CD4-positive, alpha-beta T cell (primary cell): ENCODE results near the gene ZMYM3. TPM values are rescaled to one million over a fixed set of nuclear protein-coding genes. Genes with fewer than 3 reads are reported as not detected.

Experiments
- ATAC-seq: fragments of 200-7000 bp; cut with Tn5 transposase; one replicate; pipeline ENCODE4 v1.10.0; 2022; ENCODE audit warnings: mild to moderate bottlenecking; ENCODE audit not compliant: poor library complexity
- CTCF ChIA-PET: fragments of 350-600 bp; sonication (Branson Sonifier 250); formaldehyde crosslinking; loops from one replicate; lab custom pipeline; 2021; ENCODE audit warnings: antibody characterized with exemption, inconsistent platforms; lab: Charles Lee
- POLR2A ChIA-PET: fragments of 350-600 bp; sonication (Branson Sonifier 250); formaldehyde crosslinking; loops from one replicate; lab custom pipeline; 2021; ENCODE audit warnings: antibody characterized with exemption, inconsistent platforms; lab: Charles Lee
- DNase-seq, 14 experiments: peaks; one replicate each; pipeline ENCODE4 v3.0.0-alpha.2; 2013 to 2020; ENCODE audit warnings: mixed read lengths in 2 of 14
- H3K27ac ChIP-seq, 2 donors: one replicate each; pipeline versions ENCODE4 v1.5.1 to v1.7.0; 2013; ENCODE audit warnings: low read length in 2 of 2, low read depth in 1 of 2, mild to moderate bottlenecking in 1 of 2
- H3K27me3 ChIP-seq, 2 experiments: 1 replicate in 1 of 2; 2 replicates in 1 of 2; pipeline versions ENCODE4 v1.6.1 to v1.7.0; 2013; ENCODE audit warnings: low read length in 2 of 2, control low read depth in 1 of 2, mild to moderate bottlenecking in 1 of 2, moderate library complexity in 1 of 2; ENCODE audit not compliant: insufficient read depth in 2 of 2, control insufficient read depth in 1 of 2
- H3K36me3 ChIP-seq: one replicate; pipeline ENCODE4 v1.6.1; 2013; ENCODE audit warnings: low read length, control low read depth; ENCODE audit not compliant: insufficient read depth
- H3K4me1 ChIP-seq: one replicate; pipeline ENCODE4 v1.6.1; 2013; ENCODE audit warnings: low read length, control low read depth; ENCODE audit not compliant: insufficient read depth
- H3K4me3 ChIP-seq: one replicate; pipeline ENCODE4 v1.5.1; 2013; ENCODE audit warnings: mild to moderate bottlenecking, low read length, moderate library complexity
- H3K9me3 ChIP-seq, 2 experiments: 1 replicate in 1 of 2; 2 replicates in 1 of 2; pipeline versions ENCODE4 v1.6.1 to v1.7.0; 2013; ENCODE audit warnings: low read length in 2 of 2, mild to moderate bottlenecking in 2 of 2, control low read depth in 1 of 2, moderate library complexity in 1 of 2; ENCODE audit not compliant: control insufficient read depth in 1 of 2, insufficient read depth in 1 of 2
- H3K27ac Mint-ChIP-seq: one replicate; pipeline ENCODE4 v1.8.0; 2020; ENCODE audit warnings: mixed read lengths
- H3K27me3 Mint-ChIP-seq: one replicate; pipeline ENCODE4 v1.8.0; 2021; ENCODE audit warnings: mixed read lengths
- H3K36me3 Mint-ChIP-seq: one replicate; pipeline ENCODE4 v1.8.0; 2021; ENCODE audit warnings: low read depth, mixed read lengths
- H3K4me1 Mint-ChIP-seq: one replicate; pipeline ENCODE4 v1.8.0; 2021; ENCODE audit warnings: low read depth, mixed read lengths
- H3K4me3 Mint-ChIP-seq: one replicate; pipeline ENCODE4 v1.8.0; 2020; ENCODE audit warnings: mild to moderate bottlenecking, mixed read lengths
- H3K9me3 Mint-ChIP-seq: one replicate; pipeline ENCODE4 v1.8.0; 2020; ENCODE audit warnings: mixed read lengths
- intact Hi-C, 2 experiments: fragments of 100-400 bp; cut with DNase I in 1 of 2; cut with micrococcal nuclease in 1 of 2; formaldehyde crosslinking; loops; one replicate each; pipeline versions ENCODE4 v1.15.1 to v1.9.0; 2023 to 2025; cut with DNase I, micrococcal nuclease
- total RNA-seq, 174 experiments: library from RNA in 2 of 174; stranded (reverse) in 2 of 174; gene quantifications; one replicate each; pipeline ENCODE4 v1.2.3 and lab custom pipeline; 2021 to 2026
- TF ChIP-seq, protein P1 (sequence below): fragments of 200-600 bp; IDR thresholded peaks from one replicate; pipeline ENCODE4 v1.8.0; 2022; ENCODE audit warnings: antibody characterized with exemption, mild to moderate bottlenecking

ZMYM3 gene
- total RNA-seq, 2 experiments from 2014 or later: 16.7 to 17.6 TPM

- Mint-ChIP-seq H3K9me3 (no peaks in the 10 kb centered on the region), H3K4me1 (no peaks in the 10 kb centered on the region), H3K36me3 (peaks cover 85% of the 10 kb centered on the region), H3K27ac (no peak overlapping the region), H3K4me3 (no peak overlapping the region), H3K27me3 (no peaks in the 10 kb centered on the region)
- ATAC-seq: no peak
- H3K4me1 ChIP-seq: no peaks in the 10 kb centered on the region
- intact Hi-C loops: no loop called here
- no peak overlapping the region for H3K4me3 ChIP-seq
- DNase-seq: no peak
- no peaks in the 10 kb centered on the region for H3K9me3 ChIP-seq
- peaks cover 70% of the 10 kb centered on the region for H3K36me3 ChIP-seq
- TF ChIP-seq, protein P1, sequence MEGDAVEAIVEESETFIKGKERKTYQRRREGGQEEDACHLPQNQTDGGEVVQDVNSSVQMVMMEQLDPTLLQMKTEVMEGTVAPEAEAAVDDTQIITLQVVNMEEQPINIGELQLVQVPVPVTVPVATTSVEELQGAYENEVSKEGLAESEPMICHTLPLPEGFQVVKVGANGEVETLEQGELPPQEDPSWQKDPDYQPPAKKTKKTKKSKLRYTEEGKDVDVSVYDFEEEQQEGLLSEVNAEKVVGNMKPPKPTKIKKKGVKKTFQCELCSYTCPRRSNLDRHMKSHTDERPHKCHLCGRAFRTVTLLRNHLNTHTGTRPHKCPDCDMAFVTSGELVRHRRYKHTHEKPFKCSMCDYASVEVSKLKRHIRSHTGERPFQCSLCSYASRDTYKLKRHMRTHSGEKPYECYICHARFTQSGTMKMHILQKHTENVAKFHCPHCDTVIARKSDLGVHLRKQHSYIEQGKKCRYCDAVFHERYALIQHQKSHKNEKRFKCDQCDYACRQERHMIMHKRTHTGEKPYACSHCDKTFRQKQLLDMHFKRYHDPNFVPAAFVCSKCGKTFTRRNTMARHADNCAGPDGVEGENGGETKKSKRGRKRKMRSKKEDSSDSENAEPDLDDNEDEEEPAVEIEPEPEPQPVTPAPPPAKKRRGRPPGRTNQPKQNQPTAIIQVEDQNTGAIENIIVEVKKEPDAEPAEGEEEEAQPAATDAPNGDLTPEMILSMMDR: no peak
- no peaks in the 10 kb centered on the region for H3K27me3 ChIP-seq
- CTCF ChIA-PET: no interaction called here
- POLR2A ChIA-PET: interaction anchor here (0.8 kb wide), 1 partner anchor 43 kb away, joined by 3 read pairs; the partner anchor contains the start of gene ZMYM3
- no peak overlapping the region for H3K27ac ChIP-seq
These were observed 42.9 kb upstream of the ZMYM3 start for GRCh38 chrX:71296806-71297205.

DNA sequence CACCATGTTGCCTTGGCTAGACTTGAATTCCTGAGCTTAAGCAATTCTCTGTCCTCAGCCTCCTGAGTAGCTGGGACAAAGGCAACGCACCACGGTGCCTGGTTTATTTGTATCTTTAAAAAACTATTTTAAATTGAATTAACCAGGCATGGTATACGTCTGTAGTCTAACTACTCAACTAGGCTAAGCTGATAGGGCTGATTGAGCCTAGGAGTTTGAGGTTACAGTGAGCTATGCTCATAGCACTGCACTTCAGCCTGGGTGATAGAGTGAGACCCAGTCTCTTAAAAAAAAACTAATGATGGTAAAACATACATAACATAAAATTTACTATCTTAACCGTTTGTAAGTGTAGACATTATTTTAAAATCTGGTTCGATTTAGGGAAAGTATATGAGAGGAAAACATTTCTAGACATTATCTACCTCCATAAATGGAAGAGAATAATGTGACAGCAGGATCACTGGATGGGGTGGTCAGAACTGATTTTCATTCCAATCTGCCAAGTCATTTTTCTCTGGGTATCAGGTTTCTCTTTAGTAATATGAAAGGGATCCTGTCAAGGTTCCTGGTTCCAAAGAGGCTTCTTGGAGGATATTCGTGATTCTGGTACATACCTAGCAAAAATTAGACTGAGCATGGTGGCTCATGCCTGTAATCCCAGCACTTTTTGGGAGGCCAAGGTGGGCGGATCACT is 38.9 kb upstream of the ZMYM3 start:
- no peak overlapping the region for H3K27ac Mint-ChIP-seq
- H3K36me3 Mint-ChIP-seq: peaks cover 68% of the 10 kb centered on the region
- POLR2A ChIA-PET: interaction anchor here (0.7 to 2.2 kb wide), 2 partner anchors 9 to 73 kb away, joined by 4 to 16 read pairs; partner anchors contain the start of genes NONO and TAF1

DNA sequence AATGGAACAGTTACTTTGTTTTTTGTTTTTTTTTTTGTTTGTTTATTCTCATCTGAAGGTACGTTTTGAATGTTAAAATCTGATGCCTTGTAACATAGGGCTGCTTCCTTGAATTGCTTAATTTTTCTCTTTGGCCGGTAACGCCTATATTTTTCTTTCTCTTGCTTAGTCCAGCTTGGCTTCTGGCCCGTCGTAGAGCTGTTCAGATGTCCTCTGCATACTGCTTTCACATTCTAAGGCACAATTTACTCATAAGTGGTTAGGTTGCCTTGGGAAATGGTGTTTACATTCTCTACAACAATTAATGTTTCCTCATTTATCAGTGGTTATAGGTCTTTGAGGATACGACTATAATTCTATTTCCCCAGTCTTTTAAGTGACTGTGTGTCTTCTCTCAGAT is 37.4 kb upstream of the ZMYM3 start:
- ChIA-PET CTCF (no interaction called here), POLR2A (interaction anchor here (0.7 to 2.2 kb wide), 2 partner anchors 8 to 37 kb away, joined by 7 to 16 read pairs; partner anchors contain the start of genes NONO and ZMYM3)
- Histone ChIP-seq H3K4me3 (no peak overlapping the region), H3K27ac (no peak overlapping the region), H3K9me3 (no peaks in the 10 kb centered on the region), H3K4me1 (peaks cover 18% of the 10 kb centered on the region), H3K27me3 (no peaks in the 10 kb centered on the region), H3K36me3 (peaks cover 54% of the 10 kb centered on the region)
- TF ChIP-seq, protein P1: no peak
- no peak overlapping the region for H3K4me3 Mint-ChIP-seq
- ATAC-seq: no peak
- peaks cover 11% of the 10 kb centered on the region for H3K4me1 Mint-ChIP-seq
- intact Hi-C loops: no loop called here
- no peaks in the 10 kb centered on the region for H3K27me3 Mint-ChIP-seq
- H3K27ac Mint-ChIP-seq: no peak overlapping the region
- DNase-seq: no peak
- peaks cover 60% of the 10 kb centered on the region for H3K36me3 Mint-ChIP-seq
- H3K9me3 Mint-ChIP-seq: no peaks in the 10 kb centered on the region

More for the DNA sequence above, 38.9 kb upstream of the ZMYM3 start:
- Histone ChIP-seq H3K36me3 (peaks cover 68% of the 10 kb centered on the region), H3K9me3 (no peaks in the 10 kb centered on the region), H3K27me3 (no peaks in the 10 kb centered on the region), H3K4me3 (no peak overlapping the region), H3K27ac (no peak overlapping the region), H3K4me1 (peaks cover 8% of the 10 kb centered on the region)
- TF ChIP-seq, protein P1: no peak
- DNase-seq (no peak), ATAC-seq (no peak)
- Mint-ChIP-seq H3K4me1 (peaks cover 8% of the 10 kb centered on the region), H3K4me3 (no peak overlapping the region), H3K9me3 (no peaks in the 10 kb centered on the region), H3K27me3 (no peaks in the 10 kb centered on the region)
- intact Hi-C loops: no loop called here
- CTCF ChIA-PET: no interaction called here
